IPS DF 4.7 (cell line): Measurements from ENCODE around the gene WIPI1.

Experiments used
- DNase-seq: peaks from one replicate; pipeline ENCODE4 v3.0.0-alpha.2; 2013; ENCODE audit warnings: low spot score; ENCODE audit errors: extremely low read depth

Gene WIPI1

DNA sequence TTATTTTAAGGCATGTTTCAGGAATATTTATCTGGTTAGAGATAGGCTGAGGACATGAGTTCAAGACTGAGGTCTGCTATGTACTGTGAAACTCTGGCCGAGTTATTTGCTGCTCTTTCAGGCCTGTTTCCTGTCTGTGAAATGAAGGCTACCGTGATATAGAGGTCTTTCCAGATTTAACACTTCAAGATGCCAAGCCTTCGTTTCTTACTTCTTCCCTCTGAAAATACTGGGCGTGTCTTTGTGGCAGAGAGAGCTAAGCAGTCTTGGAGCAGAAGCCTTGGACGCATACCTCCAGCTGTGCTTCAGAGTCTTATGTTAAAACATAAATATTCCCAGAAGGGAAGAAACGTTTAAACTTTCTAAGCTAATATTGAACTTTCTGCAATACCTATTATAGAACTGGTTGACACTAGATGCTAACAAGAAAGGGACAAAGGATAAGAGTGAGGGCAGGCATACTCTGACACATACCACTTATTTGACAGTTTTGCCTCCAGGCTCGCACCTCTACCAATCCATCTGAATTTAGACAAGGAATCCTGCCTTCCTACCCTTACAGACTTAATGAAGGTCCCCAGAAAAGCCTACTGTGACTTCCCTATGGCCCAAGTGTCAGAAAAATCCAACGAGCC, 17.5 kb downstream of the WIPI1 start:
- DNase-seq: no peak

DNA sequence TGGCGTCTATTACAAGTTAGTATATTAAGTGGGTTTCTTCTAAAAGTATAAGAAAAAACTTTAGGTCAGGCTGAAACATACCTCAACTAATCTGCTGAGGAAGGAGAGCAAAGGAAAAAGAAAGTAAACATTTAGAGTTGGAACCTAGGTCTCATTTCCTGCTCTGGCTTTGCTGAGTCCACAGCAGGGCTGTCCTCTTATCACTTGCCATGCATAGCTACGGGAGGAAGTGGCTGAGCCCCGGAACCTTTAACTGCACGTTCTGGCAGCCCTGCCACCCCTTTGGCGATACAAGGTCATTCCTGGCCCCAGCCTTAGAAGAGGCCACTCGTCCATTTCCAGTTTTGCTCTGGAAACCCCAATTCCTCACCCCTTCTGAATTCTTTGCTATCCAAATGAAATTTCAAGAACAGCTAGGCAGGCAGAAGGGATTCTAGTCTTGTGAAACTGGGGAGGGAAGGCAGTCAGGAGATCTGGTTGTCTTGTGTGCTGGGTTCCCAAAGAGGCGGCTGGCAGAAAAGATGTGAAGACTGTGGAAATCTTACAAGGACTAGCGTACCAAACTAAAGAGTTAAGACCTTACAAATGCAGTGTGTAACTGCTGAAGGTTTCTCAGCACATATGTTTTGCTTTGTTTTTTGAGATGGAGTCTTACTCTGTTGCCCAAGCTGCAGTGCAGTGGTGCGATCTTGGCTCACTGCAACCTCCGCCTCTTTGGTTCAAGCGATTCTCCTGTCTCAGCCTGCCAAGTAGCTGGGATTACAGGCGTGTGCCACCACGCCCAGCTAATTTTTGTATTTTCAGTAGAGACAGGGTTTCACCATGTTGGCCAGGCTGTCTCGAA, 19.1 kb downstream of the WIPI1 start:
- DNase-seq: no peak

DNA sequence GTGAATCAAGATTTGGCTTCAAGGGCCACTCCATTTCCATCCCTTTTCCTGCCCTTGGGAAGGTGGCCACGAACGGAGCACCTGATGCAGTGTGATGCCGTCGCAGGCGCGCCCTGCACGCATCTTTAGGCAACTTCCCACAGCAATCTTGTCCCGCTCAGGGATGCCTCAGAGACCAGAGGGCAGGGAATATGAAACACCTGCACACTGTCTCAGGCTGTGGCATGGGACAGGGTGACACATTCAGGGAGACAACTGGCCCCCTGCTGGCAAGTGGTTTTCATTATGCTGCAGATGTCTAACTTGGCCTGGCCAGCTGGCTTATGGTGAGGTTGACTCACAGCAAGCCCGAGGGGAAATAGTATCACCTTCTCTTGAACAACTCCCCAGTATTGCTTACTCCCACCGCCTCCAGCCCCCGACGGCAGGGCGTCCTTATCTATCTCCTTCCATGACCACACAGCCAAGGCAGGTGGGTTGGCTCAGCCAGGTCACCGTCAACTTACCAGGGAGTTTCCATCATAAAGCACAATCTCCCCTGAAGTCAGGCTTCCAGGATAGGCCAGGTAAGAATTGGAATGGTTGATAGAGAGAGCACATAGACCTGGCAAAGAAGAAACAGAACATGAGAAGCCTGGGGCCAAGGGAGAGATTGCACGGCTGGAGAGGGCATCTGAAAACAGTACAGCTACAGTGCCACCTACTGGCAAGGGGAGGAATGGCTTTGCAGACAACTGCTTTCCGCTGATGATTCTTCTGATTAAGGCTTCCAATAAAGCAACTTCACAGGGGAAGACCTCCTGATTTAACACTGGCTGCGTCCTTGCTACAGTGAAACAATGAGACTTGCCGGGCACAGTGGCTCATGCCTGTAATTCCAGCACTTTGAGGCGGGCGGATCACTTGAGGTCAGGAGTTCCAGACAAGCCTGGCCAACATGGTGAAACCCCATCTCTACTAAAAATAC, 21.1 kb downstream of the WIPI1 start:
- DNase-seq: peak; percentile 53

DNA sequence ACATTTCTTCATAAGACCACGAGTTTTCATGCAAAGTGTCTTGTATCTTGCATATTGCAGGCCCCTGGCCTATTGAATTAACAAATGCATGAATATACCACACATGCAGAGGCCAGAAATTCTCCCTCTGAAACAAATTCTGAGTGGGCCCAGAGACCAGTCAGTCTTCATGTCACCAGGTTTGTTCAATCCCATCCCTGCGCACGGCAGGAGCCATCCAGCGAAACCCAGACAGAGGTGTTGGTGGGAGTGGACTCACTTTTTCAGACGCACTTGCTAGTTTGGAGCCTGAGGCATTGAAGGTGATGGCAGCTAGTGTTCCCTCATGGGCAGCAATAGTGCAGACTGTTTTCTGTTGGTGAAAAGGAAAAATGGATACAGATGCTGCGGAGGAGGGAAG, 21.9 kb downstream of the WIPI1 start:
- DNase-seq: no peak

GRCh38 chr17:68433911-68434508, 23.3 kb downstream of the WIPI1 start:
- no peak for DNase-seq

GRCh38 chr17:68433211-68433610, 24.1 kb downstream of the WIPI1 start:
- DNase-seq: no peak

- no peak for DNase-seq
Observed at GRCh38 chr17:68432086-68432864, 25.0 kb downstream of the WIPI1 start.

DNA sequence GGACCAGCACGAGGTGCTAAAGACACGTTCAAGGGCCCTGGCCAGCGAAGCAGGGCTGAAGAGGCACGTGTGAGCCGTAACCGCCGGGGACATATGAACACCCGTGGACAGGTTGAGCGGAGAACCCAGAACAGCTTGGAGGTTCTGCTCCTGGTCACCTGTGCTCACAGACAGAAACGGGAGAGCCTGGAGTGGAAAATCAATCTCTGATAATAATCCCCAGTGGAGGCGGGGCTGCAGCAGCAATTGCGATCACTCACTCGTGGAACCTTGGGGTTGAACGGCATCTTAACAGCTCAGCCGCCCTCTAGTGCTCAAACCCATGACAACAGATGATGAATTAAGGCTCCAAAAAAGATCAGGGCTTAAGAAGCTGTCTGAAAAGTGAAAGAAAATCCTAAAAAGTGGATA, 25.6 kb downstream of the WIPI1 start:
- no peak for DNase-seq

DNA sequence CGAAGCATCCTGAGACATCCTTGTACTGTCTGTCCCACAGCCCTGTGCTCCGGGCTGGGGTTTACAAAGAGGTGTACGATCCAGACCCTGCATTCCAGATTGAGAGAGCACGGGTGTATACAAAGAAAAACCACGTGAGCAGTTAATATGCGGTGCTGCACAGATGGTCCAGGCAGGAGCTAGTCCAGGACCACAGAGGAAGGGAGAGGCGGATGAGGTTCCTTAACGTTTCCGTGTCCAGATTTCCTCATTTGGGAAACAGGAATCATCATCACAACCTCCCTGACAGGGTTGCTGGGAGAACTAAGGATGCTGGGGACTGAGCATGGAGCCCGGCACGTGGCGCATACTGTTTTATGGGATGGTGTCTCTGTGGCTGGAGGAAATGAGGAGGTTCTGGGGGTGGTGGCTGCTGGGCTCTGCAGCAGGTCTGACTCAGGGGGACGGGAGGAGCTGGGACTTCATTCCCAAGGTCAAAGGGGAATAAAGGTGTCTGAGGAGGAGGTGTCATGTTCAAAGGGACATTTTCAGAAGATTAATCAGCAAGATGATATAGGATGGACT, 26.2 kb downstream of the WIPI1 start:
- DNase-seq: no peak

GRCh38 chr17:68429881-68430280, 27.4 kb downstream of the WIPI1 start:
- DNase-seq: no peak

DNA sequence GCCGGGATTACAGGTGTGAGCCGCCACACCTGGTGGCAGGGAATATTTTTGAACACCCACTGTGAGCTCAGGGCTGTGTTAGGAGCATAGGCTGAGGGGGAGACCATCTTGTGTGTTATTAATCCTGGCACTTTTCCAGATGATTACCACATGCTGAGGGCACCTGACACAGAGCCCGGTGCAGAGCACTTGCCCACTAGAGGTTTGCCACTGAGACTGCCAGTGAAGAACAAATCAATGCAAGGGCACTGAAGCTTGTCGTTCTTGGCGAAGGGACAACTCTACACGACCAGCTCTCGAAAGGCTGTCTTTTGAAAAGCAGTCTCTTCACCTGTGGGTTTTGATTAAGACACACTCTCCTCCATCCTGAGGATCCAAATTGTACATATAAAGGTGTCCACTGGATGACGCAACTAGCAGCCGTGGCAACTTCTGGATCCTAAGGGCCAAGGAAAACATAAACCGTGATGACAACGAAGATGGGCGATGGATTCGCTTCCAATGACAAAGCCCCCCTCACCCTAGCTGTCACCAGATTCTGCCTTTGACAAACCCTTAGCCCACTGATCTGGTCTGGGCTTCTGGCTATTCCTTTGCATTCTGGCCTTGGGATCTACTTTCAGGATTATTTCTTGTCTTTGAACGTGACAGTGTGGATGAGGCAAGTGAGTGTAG, 28.7 kb downstream of the WIPI1 start:
- no peak for DNase-seq

DNA sequence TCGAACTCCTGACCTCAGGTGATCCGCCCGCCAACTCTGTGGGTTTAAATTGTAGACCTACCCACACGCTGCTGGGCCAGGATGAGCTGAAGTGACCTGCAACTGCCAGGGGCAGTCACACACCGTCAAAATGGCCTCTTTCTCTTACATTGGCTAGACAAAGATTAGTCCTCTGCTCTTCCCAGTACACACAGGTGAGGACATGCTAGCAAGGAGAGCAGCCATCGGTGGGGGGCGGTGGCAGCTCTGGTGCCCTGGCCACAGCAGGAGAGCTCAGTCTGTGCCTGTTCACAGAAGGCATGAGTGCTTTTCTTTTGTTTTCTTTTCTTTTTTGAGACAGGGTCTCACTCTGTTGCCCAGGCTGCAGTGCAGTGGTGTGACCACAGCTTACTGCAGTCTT, 29.7 kb downstream of the WIPI1 start:
- no peak for DNase-seq

GRCh38 chr17:68425979-68426378, 31.3 kb downstream of the WIPI1 start:
- DNase-seq: no peak

DNA sequence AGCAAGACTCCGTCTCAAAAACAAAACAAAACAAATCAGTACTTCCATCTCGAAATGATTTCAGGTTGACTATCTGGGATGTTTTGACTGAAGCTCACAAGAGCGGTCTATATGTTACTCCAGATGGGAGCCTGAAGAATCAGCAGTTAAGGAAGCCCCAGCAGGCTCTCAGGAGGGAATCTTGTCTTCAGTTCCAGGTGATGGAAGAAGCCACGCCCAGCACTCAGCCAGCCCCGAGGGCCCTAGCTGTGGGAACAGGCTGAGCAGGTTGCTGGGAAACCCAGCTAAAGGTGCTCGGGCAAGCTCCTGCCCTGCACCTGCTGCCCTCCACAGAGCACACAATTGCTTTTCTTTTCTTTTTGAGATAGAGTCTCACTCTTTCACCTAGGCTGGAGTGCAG, 32.4 kb downstream of the WIPI1 start:
- DNase-seq: no peak

GRCh38 chr17:68424203-68424602, 33.1 kb downstream of the WIPI1 start:
- no peak for DNase-seq

- DNase-seq: no peak
Observed at GRCh38 chr17:68423251-68423650, 34.0 kb downstream of the WIPI1 start.

GRCh38 chr17:68422821-68423220, 34.5 kb downstream of the WIPI1 start:
- no peak for DNase-seq

DNA sequence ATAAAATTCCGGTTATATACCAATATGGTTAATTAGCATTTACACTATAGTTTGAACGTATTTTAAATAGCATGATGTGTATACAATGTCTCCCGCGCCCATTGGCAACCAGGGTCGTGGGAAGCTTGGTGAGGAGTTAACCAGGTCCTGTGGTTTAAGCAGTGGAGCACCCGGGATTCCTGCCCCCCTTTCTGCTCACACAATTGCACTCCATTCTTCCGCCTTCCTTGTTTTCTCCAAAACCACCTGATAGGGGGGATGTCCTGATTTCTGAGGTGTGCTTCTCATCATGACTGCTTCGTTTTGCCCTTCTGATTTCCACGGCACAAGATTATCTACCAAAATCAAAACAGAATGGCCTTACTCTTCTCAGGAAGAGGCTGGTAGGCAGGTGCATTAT, 35.8 kb downstream of the WIPI1 start:
- no peak for DNase-seq

DNA sequence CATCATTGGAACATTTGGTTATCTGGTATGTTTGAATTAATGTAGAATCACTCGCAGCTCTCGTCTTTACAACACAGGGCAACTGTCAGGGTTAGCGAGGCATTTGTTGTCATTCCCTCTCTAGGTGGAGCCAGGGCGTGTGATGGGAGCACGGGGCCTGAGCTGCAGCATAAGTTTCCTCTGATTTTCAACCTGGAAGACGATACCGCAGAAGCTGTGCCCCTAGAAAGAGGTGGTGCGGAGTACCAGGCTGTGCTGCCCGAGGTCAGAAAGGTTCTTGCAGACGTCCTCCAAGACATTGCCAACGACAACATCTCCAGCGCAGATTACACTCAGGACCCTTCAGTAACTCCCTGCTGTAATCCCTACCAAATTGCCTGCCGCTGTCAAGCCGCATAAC, 37.2 kb downstream of the WIPI1 start:
- DNase-seq: no peak

DNA sequence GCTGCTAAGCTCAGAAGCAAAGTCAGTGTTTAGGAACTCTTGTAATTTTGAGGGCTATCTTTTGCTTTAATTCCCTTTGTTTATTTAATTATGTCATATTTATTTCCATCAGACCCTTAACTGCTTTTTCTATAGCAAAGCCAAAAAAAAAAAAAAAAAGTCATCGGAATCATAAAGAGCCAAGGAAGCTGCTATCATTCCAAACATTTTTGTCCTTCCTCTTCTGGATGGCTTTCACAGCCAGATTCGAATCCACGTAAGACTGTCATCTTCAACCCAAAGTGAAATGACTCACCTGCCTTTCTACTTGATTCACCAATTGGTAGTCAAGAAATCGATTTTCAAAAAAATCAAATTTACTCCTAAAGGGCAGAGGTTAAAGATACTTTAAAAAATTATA, 38.4 kb downstream of the WIPI1 start:
- no peak for DNase-seq
